ENCODE measurements around the gene PACSIN2.
A peak's percentile ranks its signal among the peaks of the same experiment; 100 is the strongest.
"Not testable (repeated sequence)": the region's sequence is repeated elsewhere in the genome, so short reads cannot be mapped to it uniquely, and the experiment has no call there.

The PACSIN2 gene

GRCh38 chr22:42947211-42947990, 67.5 kb downstream of the PACSIN2 start:
- FAIRE-seq (no peak), DNase-seq (ENCODE audit: low spot score) (peak; percentile 76)

GRCh38 chr22:42946546-42947198, 68.3 kb downstream of the PACSIN2 start:
- no peak for DNase-seq (ENCODE audit: low spot score)
- no peak for FAIRE-seq

- FAIRE-seq (no peak), DNase-seq (ENCODE audit: low spot score) (no peak)
These were observed 69.2 kb downstream of the PACSIN2 start for GRCh38 chr22:42945736-42946135.

DNA sequence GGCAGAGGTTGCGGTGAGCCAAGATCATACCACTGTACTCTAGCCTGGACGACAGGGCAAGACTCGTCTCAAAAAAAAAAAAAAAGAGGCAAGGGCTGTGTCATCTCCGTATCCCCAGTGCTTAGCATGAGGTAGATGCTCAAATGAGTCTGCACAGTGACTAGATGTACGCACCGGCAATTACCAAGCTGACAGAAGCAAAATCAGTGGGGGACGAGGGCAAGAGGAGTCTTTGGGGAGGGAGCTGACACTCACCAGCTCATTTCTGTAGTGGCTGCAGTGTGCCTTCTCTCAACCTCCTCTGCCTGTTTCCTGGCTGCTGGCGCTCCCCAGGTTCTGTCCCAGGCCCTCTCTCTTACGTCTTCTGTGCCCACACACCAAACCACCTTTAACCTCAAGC, 69.9 kb downstream of the PACSIN2 start:
- FAIRE-seq (no peak), DNase-seq (ENCODE audit: low spot score) (no peak)

- FAIRE-seq = no peak
These were observed 70.5 kb downstream of the PACSIN2 start for GRCh38 chr22:42944409-42944808.

DNA sequence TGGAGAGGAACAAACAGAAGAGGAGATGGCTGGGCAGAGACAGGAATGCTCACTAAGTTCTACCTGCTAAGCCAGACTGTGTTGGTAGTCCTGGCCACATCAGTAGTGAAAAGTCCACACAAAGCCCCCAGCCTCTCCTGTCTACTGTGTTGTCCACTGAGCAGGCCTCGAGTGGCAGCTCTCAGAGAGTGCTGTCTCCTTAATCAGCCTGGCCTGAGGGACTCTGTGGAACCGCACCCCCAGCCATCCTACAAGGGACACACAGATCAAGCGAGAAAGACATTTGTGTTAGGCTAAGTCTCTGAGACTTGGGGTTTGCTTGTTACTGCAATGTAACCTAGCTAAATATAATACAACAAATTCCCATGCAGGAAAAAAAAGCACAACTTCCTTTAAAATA, 71.0 kb downstream of the PACSIN2 start:
- DNase-seq (ENCODE audit: low spot score) (no peak), FAIRE-seq (no peak)

More at GRCh38 chr22:42944409-42944808, 70.5 kb downstream of the PACSIN2 start:
- DNase-seq (ENCODE audit: low spot score) = no peak

GRCh38 chr22:42942351-42942750, 72.6 kb downstream of the PACSIN2 start:
- FAIRE-seq (no peak), DNase-seq (ENCODE audit: low spot score) (no peak)

- FAIRE-seq = no peak
- peak; percentile 76 for DNase-seq (ENCODE audit: low spot score)
These were observed 74.9 kb downstream of the PACSIN2 start for GRCh38 chr22:42939941-42940653.

DNA sequence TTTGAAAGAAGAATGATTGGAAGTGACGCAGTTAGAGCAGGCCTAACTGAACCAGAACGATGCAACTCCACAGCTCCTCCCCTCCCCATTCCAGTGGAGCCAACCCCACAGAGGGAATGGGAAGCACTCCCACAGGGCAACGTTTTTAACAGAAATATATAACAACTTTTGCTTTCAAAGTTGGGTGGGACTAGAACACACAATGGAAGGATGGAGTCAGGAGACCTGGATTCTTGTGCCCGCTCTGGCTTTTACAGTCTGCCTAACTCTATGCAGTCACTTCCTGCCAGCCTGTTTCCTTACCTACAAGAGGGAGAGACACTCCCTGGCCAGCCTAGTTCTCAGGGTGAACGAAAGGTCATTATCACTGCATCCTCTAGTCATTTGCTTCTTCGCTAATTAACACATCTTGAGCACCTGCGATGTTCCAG, 75.5 kb downstream of the PACSIN2 start:
- DNase-seq (ENCODE audit: low spot score) = no peak
- FAIRE-seq = no peak

DNA sequence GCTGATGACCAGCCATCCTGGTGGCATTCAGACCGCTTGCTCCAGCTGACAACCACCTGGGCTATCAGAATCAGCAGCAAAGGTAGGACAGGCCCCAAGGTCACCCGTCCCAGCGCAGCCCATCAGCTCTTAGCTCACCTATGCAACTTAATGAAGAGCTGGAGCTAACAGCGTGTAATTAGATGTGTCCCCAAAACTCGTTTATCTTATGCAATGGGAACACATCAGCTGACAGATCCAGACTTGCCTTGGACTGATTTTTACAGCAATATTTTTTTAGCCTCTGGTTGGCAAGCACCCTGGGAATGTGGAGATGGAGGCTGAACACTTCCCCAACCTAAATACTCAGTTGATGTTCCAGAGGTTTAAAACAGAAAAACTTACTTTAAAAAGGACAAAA, 76.0 kb downstream of the PACSIN2 start:
- no peak for FAIRE-seq
- DNase-seq (ENCODE audit: low spot score) = no peak

DNA sequence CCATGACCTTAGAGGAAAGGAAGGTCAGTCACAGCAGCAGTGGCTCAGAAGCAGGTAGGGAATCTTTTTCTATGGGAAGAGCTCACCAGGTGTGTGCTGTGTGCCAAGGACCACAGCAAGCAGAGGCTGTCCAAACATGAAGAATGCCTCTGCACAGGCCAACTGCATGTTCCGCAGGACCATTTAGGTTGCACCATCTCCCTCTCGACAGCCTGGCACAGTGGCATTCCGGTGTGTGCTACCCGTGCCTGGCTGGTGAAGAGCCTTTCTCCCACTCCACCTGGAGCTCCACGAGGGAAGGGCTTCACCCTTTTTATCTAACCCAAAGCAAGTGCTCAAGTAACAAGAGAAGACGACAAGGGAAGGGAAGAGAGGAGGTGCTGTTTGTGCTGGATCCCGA, 76.5 kb downstream of the PACSIN2 start:
- no peak for FAIRE-seq
- no peak for DNase-seq (ENCODE audit: low spot score)

GRCh38 chr22:42937164-42937843, 77.6 kb downstream of the PACSIN2 start:
- FAIRE-seq (peak; percentile 13), DNase-seq (ENCODE audit: low spot score) (peak; percentile 80)

GRCh38 chr22:42936680-42937079, 78.3 kb downstream of the PACSIN2 start:
- FAIRE-seq; DNase-seq (ENCODE audit: low spot score): not testable (repeated sequence)

DNA sequence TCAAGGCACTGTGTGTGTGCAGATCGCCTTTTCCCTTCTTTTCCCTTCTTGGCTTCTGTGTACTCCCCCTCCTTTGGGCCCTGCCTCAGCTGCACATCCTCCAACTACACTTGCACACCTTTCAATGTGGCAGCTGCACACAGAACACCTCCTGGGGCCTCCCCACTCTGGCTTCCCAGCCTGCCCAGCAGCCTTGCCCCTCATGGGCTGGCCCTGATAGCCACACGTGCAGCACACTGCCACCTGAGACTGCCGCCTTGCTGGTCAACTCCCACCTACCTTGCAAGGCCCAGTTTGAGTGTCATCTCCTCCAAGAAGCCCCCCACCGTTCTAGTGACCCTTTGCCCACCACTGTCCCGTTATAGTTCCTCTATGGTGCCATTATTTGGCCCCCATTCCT, 80.6 kb downstream of the PACSIN2 start:
- DNase-seq (ENCODE audit: low spot score) (no peak), FAIRE-seq (no peak)

GRCh38 chr22:42933485-42934091, 81.4 kb downstream of the PACSIN2 start:
- peak; percentile 62 for DNase-seq (ENCODE audit: low spot score)
- FAIRE-seq = no peak

GRCh38 chr22:42932857-42933484, 82.0 kb downstream of the PACSIN2 start:
- DNase-seq (ENCODE audit: low spot score) = no peak

GRCh38 chr22:42932197-42932519, 82.8 kb downstream of the PACSIN2 start:
- DNase-seq (ENCODE audit: low spot score) (no peak), FAIRE-seq (no peak)

More at GRCh38 chr22:42932857-42933484, 82.0 kb downstream of the PACSIN2 start:
- FAIRE-seq = no peak

- FAIRE-seq (no peak), DNase-seq (ENCODE audit: low spot score) (no peak)
These were observed 83.3 kb downstream of the PACSIN2 start for GRCh38 chr22:42931421-42932196.

DNA sequence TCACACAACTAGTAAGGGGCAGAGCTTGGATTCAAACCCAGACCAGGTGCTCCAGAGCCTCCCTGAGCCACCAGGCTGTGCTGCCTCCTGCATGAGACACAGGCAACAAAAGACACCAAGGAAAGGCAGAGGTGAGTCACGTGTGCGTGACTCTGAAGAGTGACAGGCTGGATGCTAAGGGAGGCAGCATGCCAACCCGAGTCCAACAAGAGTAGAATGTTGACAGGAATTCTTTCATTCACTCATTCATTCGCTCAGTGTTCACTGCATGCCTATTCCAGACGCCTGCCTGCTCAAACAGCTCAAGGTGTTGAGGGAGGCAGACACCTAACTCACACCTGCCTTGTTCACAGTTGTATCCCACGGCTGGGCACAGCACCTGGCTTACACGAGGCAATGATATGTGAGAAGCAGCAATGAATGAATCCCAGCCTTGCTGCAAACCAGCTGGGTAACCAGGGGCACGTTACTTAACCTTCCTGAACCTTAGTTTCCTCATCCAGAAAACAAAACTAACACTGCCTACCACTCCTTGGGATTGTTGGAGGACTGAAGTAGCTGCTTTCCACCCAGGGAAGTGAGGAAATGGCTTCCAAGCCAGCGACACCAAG, 84.0 kb downstream of the PACSIN2 start:
- FAIRE-seq = peak; percentile 94
- DNase-seq (ENCODE audit: low spot score) = no peak

GRCh38 chr22:42929838-42930155, 85.2 kb downstream of the PACSIN2 start:
- FAIRE-seq (no peak), DNase-seq (ENCODE audit: low spot score) (no peak)
